A549 (cell line): ENCODE measurements around the gene PREX1. TPM values are rescaled to one million over a fixed set of nuclear protein-coding genes. Genes with fewer than 3 reads are reported as not detected.

Experiments
- ATAC-seq, 2 experiments: fragments of 200-7000 bp in 1 of 2; fragments of >200 bp in 1 of 2; cut with Nextera tagmentation in 1 of 2; cut with Tn5 transposase in 1 of 2; 3 replicates each; pipeline versions ENCODE4 v1.8.0 to v1.9.1; 2018 to 2020; ENCODE audit warnings: mild to moderate bottlenecking in 1 of 2, moderate library complexity in 1 of 2
- CTCF ChIA-PET: fragments of 300-600 bp; sonication (Branson Sonifier 250); formaldehyde crosslinking; extraction: SDS; loops from one replicate; lab custom pipeline; 2021; ENCODE audit warnings: antibody characterized with exemption, inconsistent platforms; lab: Yijun Ruan, JAX
- POLR2A ChIA-PET: fragments of 350-600 bp; formaldehyde crosslinking; extraction: SDS; loops from one replicate; lab custom pipeline; 2021; ENCODE audit warnings: antibody characterized with exemption, inconsistent platforms; lab: Yijun Ruan, JAX
- DNase-seq, 2 experiments: peaks; one replicate each; pipeline versions ENCODE4 v3.0.0 to v3.0.0-alpha.2; 2011 to 2016; ENCODE audit warnings: low read depth in 1 of 2, low spot score in 1 of 2
- FAIRE-seq: peaks from 2 replicates; lab custom pipeline; 2011; peaks lifted over from hg19 to GRCh38; lab: Jason Lieb, UNC
- H3K27ac ChIP-seq, 2 experiments: fragments of >200 bp; sonication (Bioruptor Twin); formaldehyde crosslinking; 3 replicates each; pipeline ENCODE4 v1.5.1; 2016 to 2017
- H3K4me1 ChIP-seq: fragments of >200 bp; sonication (Bioruptor Twin); formaldehyde crosslinking; 3 replicates; pipeline ENCODE4 v1.6.1; 2016
- H3K4me2 ChIP-seq: fragments of >200 bp; sonication (Bioruptor Twin); formaldehyde crosslinking; 3 replicates; pipeline ENCODE4 v1.6.1; 2016
- H3K4me3 ChIP-seq: fragments of >200 bp; sonication (Bioruptor Twin); formaldehyde crosslinking; 3 replicates; pipeline ENCODE4 v1.5.1; 2016
- H3K9me3 ChIP-seq: fragments of >200 bp; sonication (Bioruptor Twin); formaldehyde crosslinking; 3 replicates; pipeline ENCODE4 v1.6.1; 2016
- BCL3 ChIP-seq: fragments of >200 bp; sonication (Bioruptor Twin); formaldehyde crosslinking; IDR thresholded peaks from 3 replicates; pipeline ENCODE4 v1.6.1; 2016
- CBX2 ChIP-seq: fragments of 200-600 bp; sonication (generic); IDR thresholded peaks from 2 replicates; pipeline ENCODE4 v1.6.1; 2016; ENCODE audit warnings: low read depth, mild to moderate bottlenecking, borderline replicate concordance
- EHF ChIP-seq: fragments of 250-450 bp; sonication (Bioruptor Pico); IDR thresholded peaks from 2 replicates; pipeline ENCODE4 v1.5.0; 2020; ENCODE audit warnings: mild to moderate bottlenecking
- EP300 ChIP-seq, 2 experiments: fragments of >200 bp; sonication (Bioruptor Twin); formaldehyde crosslinking; IDR thresholded peaks; 2 replicates in 1 of 2; 3 replicates in 1 of 2; pipeline ENCODE4 v1.6.1; 2016 to 2017
- ESRRA ChIP-seq: fragments of 150-350 bp; IDR thresholded peaks from 2 replicates; pipeline ENCODE4 v1.6.1; 2014; ENCODE audit warnings: mild to moderate bottlenecking, low read length, borderline replicate concordance
- FOSL2 ChIP-seq, 2 experiments: fragments of 450-650 bp in 1 of 2; fragments of >200 bp in 1 of 2; sonication (Bioruptor Twin) in 1 of 2; formaldehyde crosslinking; IDR thresholded peaks; 2 replicates each; pipeline versions ENCODE4 v1.5.0 to v1.6.1; 2016 to 2020; ENCODE audit warnings: mild to moderate bottlenecking in 1 of 2, moderate library complexity in 1 of 2
- HDAC2 ChIP-seq: fragments of 200-600 bp; sonication (generic); IDR thresholded peaks from 2 replicates; pipeline ENCODE4 v1.6.1; 2016
- HES2 ChIP-seq: fragments of >200 bp; sonication (Bioruptor Twin); formaldehyde crosslinking; IDR thresholded peaks from 2 replicates; pipeline ENCODE4 v1.6.1; 2016
- HEYL ChIP-seq: fragments of 250-450 bp; sonication (Bioruptor Pico); IDR thresholded peaks from 2 replicates; pipeline ENCODE4 v1.8.0; 2021; ENCODE audit warnings: mild to moderate bottlenecking, moderate library complexity
- HOXB5 ChIP-seq: fragments of 250-450 bp; sonication (Bioruptor Pico); IDR thresholded peaks from 2 replicates; pipeline ENCODE4 v1.5.0; 2020; ENCODE audit warnings: mild to moderate bottlenecking, moderate library complexity
- KDM1A ChIP-seq: fragments of 200-600 bp; sonication (generic); IDR thresholded peaks from 2 replicates; pipeline ENCODE4 v1.6.1; 2016; ENCODE audit warnings: low read depth, mild to moderate bottlenecking
- KDM5A ChIP-seq: fragments of 200-600 bp; sonication (generic); IDR thresholded peaks from 2 replicates; pipeline ENCODE4 v1.6.1; 2016; ENCODE audit warnings: antibody characterized with exemption, mild to moderate bottlenecking
- MYC ChIP-seq: IDR thresholded peaks from 2 replicates; pipeline ENCODE4 v1.6.1; 2012; ENCODE audit warnings: mild to moderate bottlenecking, inconsistent platforms, low read length, improper control_type of control experiment, borderline replicate concordance
- PHF8 ChIP-seq: fragments of 200-600 bp; sonication (generic); IDR thresholded peaks from 2 replicates; pipeline ENCODE4 v1.6.1; 2016; ENCODE audit warnings: low read depth, mild to moderate bottlenecking, antibody characterized with exemption, moderate library complexity, borderline replicate concordance
- POLR2A ChIP-seq: IDR thresholded peaks from 2 replicates; pipeline ENCODE4 v1.6.1; 2012; ENCODE audit warnings: mild to moderate bottlenecking, low read length
- POLR2AphosphoS2 ChIP-seq: conservative IDR thresholded peaks from 2 replicates; pipeline ENCODE4 v1.6.1; 2012; ENCODE audit warnings: low read length, improper control_type of control experiment, inconsistent platforms
- RARB ChIP-seq: fragments of 250-450 bp; sonication (Bioruptor Pico); IDR thresholded peaks from 2 replicates; pipeline ENCODE4 v1.8.0; 2021; ENCODE audit warnings: mild to moderate bottlenecking, moderate library complexity
- RCOR1 ChIP-seq: fragments of 150-350 bp; IDR thresholded peaks from 2 replicates; pipeline ENCODE4 v1.6.1; 2014; ENCODE audit warnings: antibody characterized with exemption, low read length, low read depth
- RFX5 ChIP-seq: fragments of 450-650 bp; IDR thresholded peaks from 2 replicates; pipeline ENCODE4 v1.7.1; 2014; ENCODE audit warnings: antibody characterized with exemption, mild to moderate bottlenecking, moderate library complexity
- RNF2 ChIP-seq: fragments of 200-600 bp; sonication (generic); IDR thresholded peaks from 2 replicates; pipeline ENCODE4 v1.6.1; 2016; ENCODE audit warnings: low read depth, mild to moderate bottlenecking, antibody characterized with exemption, moderate library complexity, borderline replicate concordance
- SMC3 ChIP-seq: fragments of >200 bp; sonication (Bioruptor Twin); formaldehyde crosslinking; IDR thresholded peaks from 3 replicates; pipeline ENCODE4 v1.6.1; 2018; ENCODE audit warnings: inconsistent platforms
- TFCP2L1 ChIP-seq: fragments of 250-450 bp; sonication (Bioruptor Pico); IDR thresholded peaks from 2 replicates; pipeline ENCODE4 v1.5.0; 2021; ENCODE audit warnings: mild to moderate bottlenecking
- TP53 ChIP-seq: fragments of 250-450 bp; sonication (Bioruptor Pico); IDR thresholded peaks from 2 replicates; pipeline ENCODE4 v1.5.0; 2021; ENCODE audit warnings: mild to moderate bottlenecking, moderate library complexity
- USF2 ChIP-seq: fragments of 450-650 bp; IDR thresholded peaks from 2 replicates; pipeline ENCODE4 v1.6.1; 2014; ENCODE audit warnings: antibody characterized with exemption
- ZFP36 ChIP-seq: fragments of 450-650 bp; IDR thresholded peaks from 2 replicates; pipeline ENCODE4 v1.6.1; 2014; ENCODE audit warnings: borderline replicate concordance; ENCODE audit not compliant: partially characterized antibody
- ZNF302 ChIP-seq: fragments of 250-450 bp; sonication (Bioruptor Pico); IDR thresholded peaks from 2 replicates; pipeline ENCODE4 v1.9.0; 2021; ENCODE audit warnings: inconsistent platforms, mild to moderate bottlenecking, moderate library complexity
- WGBS: methylation state at CpG from one replicate; pipeline ENCODE4 v1.1.6; 2017; ENCODE audit errors: missing lambda C conversion rate; 5-methylcytosine and 5-hydroxymethylcytosine counted together
- polyA plus RNA-seq, 4 experiments: library from polyadenylated mRNA; depleted of rRNA in 3 of 4; stranded (reverse); fragments of >200 nt; fragmentation: RNase III in 1 of 4; extraction: RNeasy Plus Mini Kit Qiagen cat#74134 plus additional on column Dnase treatment in 1 of 4; gene quantifications; 2 replicates in 3 of 4; 3 replicates in 1 of 4; pipeline ENCODE4 v1.2.3, GENCODE V29; 2011 to 2017
- TF ChIP-seq, protein P1 (sequence below): IDR thresholded peaks from 2 replicates; pipeline ENCODE4 v1.6.1; 2012

PREX1 gene
- polyA plus RNA-seq, 2 of the 4 experiments (the other 2 are of a cell fraction), result 3.6 to 4.2 TPM

DNA sequence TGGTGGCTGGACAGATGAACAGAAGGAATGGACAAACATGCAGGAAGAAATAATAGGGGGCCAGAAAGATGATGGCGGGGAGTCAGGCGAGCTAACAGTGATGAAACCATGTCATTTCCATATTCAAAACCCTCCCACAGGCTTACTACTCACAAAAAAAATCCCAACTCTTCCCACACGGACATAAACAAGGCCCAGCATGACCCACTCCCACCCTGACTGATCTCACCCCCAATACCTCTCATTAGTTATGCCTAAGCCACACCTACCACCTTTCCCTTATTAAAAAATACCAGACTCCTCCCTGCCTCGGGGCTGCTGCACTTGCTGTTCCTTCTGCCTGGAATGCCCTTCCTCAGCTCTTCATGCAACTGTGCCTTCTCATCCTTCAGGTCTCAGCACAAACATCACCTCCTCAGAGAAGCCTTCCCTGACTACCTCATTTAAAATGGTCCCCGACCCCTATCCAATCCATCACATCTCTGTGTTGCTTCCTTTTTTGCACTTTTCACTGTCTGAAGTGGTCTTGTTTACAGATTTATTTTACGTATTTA lies 145.8 kb downstream of the PREX1 start:
- Histone ChIP-seq H3K4me1 (0 out of 3 replicates have a peak, but pooled peaks cover 4% of the 10 kb centered on the region), H3K27ac (no peak overlapping the region)
- POLR2A ChIA-PET, result no interaction called here
- no peak for TF ChIP-seq RARB (CRISPR knock-in tag)
- TF ChIP-seq POLR2A, result no peak
- no peak for TF ChIP-seq ESRRA
- TF ChIP-seq RCOR1, result no peak
- TF ChIP-seq EHF (CRISPR knock-in tag), result no peak
- TF ChIP-seq ZFP36, result peak; percentile 55
- no peak for TF ChIP-seq MYC
- TF ChIP-seq HEYL (CRISPR knock-in tag), result no peak
- no peak for TF ChIP-seq HES2
- TF ChIP-seq, all 56 proteins: peak for 1
- no peak for ATAC-seq
- Histone ChIP-seq H3K4me3 (no peak overlapping the region), H3K9me3 (no peaks in the 10 kb centered on the region), H3K4me2 (no peak overlapping the region)
- CTCF ChIA-PET, result interaction anchor here (0.9 to 4.1 kb wide), 2 partner anchors 25 to 223 kb away, joined by 5 to 28 read pairs; no protein-coding TSS in a partner anchor
- FAIRE-seq, result no peak
- no peak for DNase-seq
- 74% methylated on average over 6 of the region's 6 CpGs for WGBS

DNA sequence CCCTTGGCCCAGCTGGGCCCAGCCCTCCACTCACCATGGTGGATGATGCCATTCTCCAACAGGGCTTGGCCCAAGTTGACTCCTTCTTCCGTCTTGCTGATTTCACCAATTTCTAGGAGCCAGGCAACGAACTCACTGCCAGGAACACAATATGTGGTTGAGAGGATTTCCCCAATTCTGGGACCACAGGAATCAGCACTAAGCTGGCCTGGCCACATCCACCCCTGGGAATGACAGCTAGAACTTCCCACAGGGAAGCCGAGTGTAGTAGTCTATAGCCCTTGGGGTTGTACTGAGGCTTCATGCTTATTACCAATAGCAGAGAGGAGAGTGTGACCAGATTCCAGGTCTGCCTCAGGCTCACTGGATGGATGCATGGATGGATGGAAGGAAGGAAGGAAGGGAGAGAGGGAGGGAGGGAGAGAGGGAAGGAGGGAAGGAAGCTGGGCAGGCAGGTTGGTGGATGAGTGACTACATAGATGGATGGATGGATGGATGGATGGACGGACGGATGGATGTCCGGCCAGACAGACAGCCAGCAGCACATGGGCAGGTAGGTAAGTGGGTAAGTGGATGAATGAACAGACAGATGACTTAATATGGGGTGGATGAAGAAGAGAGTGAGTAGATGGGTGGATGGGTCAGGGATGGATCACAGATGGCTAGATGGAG lies 146.5 kb downstream of the PREX1 start:
- no peak overlapping the region for H3K4me3 ChIP-seq
- no peak for TF ChIP-seq POLR2AphosphoS2
- TF ChIP-seq ZNF302, result no peak
- TF ChIP-seq SMC3, result no peak
- no peak for TF ChIP-seq USF2
- no peak for TF ChIP-seq KDM1A
- no peak for TF ChIP-seq MYC
- TF ChIP-seq, protein P1, sequence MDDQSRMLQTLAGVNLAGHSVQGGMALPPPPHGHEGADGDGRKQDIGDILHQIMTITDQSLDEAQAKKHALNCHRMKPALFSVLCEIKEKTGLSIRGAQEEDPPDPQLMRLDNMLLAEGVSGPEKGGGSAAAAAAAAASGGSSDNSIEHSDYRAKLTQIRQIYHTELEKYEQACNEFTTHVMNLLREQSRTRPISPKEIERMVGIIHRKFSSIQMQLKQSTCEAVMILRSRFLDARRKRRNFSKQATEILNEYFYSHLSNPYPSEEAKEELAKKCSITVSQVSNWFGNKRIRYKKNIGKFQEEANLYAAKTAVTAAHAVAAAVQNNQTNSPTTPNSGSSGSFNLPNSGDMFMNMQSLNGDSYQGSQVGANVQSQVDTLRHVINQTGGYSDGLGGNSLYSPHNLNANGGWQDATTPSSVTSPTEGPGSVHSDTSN, result no peak
- TF ChIP-seq EP300 (IDR thresholded peaks at IDR 0.05), result no peak
- TF ChIP-seq PHF8, result no peak
- no peak for TF ChIP-seq HOXB5
- no peak for TF ChIP-seq CBX2
- TF ChIP-seq FOSL2 (IDR thresholded peaks at IDR 0.05), result no peak
- no peak for TF ChIP-seq FOSL2 (CRISPR knock-in tag; IDR thresholded peaks at IDR 0.05)
- TF ChIP-seq RNF2, result no peak
- no peak for TF ChIP-seq TP53
- 0 out of 3 replicates have a peak, but pooled peaks cover 2% of the 10 kb centered on the region for H3K4me1 ChIP-seq
- CTCF ChIA-PET, result interaction anchor here (4.1 kb wide), 1 partner anchor 24 kb away, joined by 28 read pairs; no protein-coding TSS in a partner anchor
- H3K9me3 ChIP-seq, result no peaks in the 10 kb centered on the region
- WGBS, result 63% methylated on average over 6 of the region's 6 CpGs
- POLR2A ChIA-PET, result no interaction called here
- no peak overlapping the region for H3K4me2 ChIP-seq
- H3K27ac ChIP-seq, result no peak overlapping the region
- FAIRE-seq (no peak), ATAC-seq (no peak), DNase-seq (no peak)

- Histone ChIP-seq H3K4me2 (no peak overlapping the region), H3K4me3 (no peak overlapping the region), H3K4me1 (no peaks in the 10 kb centered on the region), H3K27ac (no peak overlapping the region), H3K9me3 (no peaks in the 10 kb centered on the region)
- DNase-seq, result no peak
- no peak for FAIRE-seq
- ChIA-PET CTCF (interaction anchor here (1.9 kb wide), 1 partner anchor 24 kb away, joined by 8 read pairs; no protein-coding TSS in a partner anchor), POLR2A (no interaction called here)
- no peak for ATAC-seq
- 97% methylated on average over 7 of the region's 7 CpGs for WGBS
- no peak for TF ChIP-seq EHF (CRISPR knock-in tag)
- no peak for TF ChIP-seq BCL3
- no peak for TF ChIP-seq MYC
- no peak for TF ChIP-seq ZNF302
- TF ChIP-seq RFX5, result no peak
- TF ChIP-seq RNF2, result no peak
- TF ChIP-seq USF2, result no peak
- no peak for TF ChIP-seq KDM5A
- TF ChIP-seq FOSL2 (IDR thresholded peaks at IDR 0.05), result no peak
- no peak for TF ChIP-seq FOSL2 (CRISPR knock-in tag; IDR thresholded peaks at IDR 0.05)
- no peak for TF ChIP-seq RARB (CRISPR knock-in tag)
- TF ChIP-seq TFCP2L1 (CRISPR knock-in tag), result no peak
- TF ChIP-seq HDAC2, result no peak
These were observed 147.1 kb downstream of the PREX1 start for GRCh38 chr20:48680650-48681049.
